Measurements from ENCODE around the gene MCTS1.
A peak's percentile ranks its signal among the peaks of the same experiment; 100 is the strongest.
"Not testable (repeated sequence)": the region's sequence is repeated elsewhere in the genome, so short reads cannot be mapped to it uniquely, and the experiment has no call there.

MCTS1 gene

GRCh38 chrX:120629667-120630537, 26.0 kb downstream of the MCTS1 start, which contains the start of gene C1GALT1C1:
C1GALT1C1 (minus strand) TSS chrX:120630054; CDS start chrX:120627166, 2,888 bp downstream.
- peak; percentile 57 for DNase-seq (ENCODE audit: low read depth, low spot score)

GRCh38 chrX:120638619-120639018, 34.7 kb downstream of the MCTS1 start:
- no peak for DNase-seq (ENCODE audit: low read depth, low spot score)

- no peak for DNase-seq (ENCODE audit: low read depth, low spot score)
These were observed 39.0 kb downstream of the MCTS1 start for GRCh38 chrX:120642871-120643270.

GRCh38 chrX:120647127-120647526, 43.2 kb downstream of the MCTS1 start:
- DNase-seq (ENCODE audit: low read depth, low spot score) = no peak

GRCh38 chrX:120652256-120652655, 48.4 kb downstream of the MCTS1 start:
- DNase-seq (ENCODE audit: low read depth, low spot score) = not testable (repeated sequence)

GRCh38 chrX:120653000-120653399, 49.1 kb downstream of the MCTS1 start:
- no peak for DNase-seq (ENCODE audit: low read depth, low spot score)

GRCh38 chrX:120660637-120661036, 56.7 kb downstream of the MCTS1 start:
- DNase-seq (ENCODE audit: low read depth, low spot score) = no peak

All from brain pericyte (primary cell).